ENCODE data around the gene PRPF31. TPM values are rescaled to one million over a fixed set of nuclear protein-coding genes. Genes with fewer than 3 reads are reported as not detected.

Gene PRPF31
- total and polyA plus RNA-seq, 9 of the 15 experiments (the other 6 are each of a cell fraction or from before 2014, with no cell fraction given) = 5.8 to 92.2 (median 69.2) TPM

DNA sequence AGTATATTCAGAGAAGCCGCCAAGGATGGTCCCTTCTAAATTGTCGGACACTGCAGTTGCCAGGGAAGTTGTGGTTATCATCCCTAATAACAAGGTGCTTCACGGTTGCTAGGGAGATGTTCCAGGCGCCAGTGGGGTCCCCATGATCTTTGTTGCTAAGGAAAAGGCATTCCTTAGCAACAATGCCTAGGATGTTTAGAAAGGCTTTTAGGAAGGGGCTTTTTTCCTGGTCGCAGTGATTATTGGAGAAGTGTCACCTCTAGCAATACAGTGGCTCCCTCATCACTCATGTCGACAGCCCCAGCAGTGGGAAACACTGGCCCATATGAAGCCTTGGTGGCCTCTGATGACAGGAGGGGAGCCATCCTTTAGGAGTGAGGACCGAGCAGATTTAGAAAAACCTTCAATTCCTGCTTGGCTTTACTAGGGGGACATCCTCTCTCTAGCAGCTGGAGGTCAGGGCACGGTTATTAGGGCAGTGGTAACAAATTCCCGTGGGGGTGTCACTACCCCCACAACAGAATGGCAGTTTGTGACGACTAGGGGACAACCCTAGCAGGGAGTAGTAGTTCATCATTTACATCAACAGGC, 63.8 kb downstream of the PRPF31 start:
- Histone ChIP-seq H3K27me3 (ENCODE audit: control insufficient read depth in 2 of 2, insufficient read depth in 2 of 2, low read length in 2 of 2) (no peaks in the 10 kb centered on the region), H3K9ac (ENCODE audit: insufficient read depth in 1 of 2, low read depth in 2 of 2, low read length in 2 of 2) (no peak overlapping the region), H3K4me2 (ENCODE audit: insufficient read depth, low read length) (no peak overlapping the region), H4K20me1 (replicated peaks; ENCODE audit: control insufficient read depth, insufficient read depth, low read length) (no peaks in the 10 kb centered on the region; the same call in 1 of the 2 replicates), H3K4me1 (replicated peaks in 1 of 2; ENCODE audit: control insufficient read depth in 2 of 2, insufficient read depth in 2 of 2, low read length in 2 of 2) (peaks cover 0 to 18% of the 10 kb centered on the region in 2 experiments; a peak in 2 of 5 replicates), H3K9me3 (replicated peaks; ENCODE audit: control insufficient read depth, insufficient read depth, low read depth, low read length) (no peaks in the 10 kb centered on the region), H3K4me3 (no peak overlapping the region), H3K36me3 (ENCODE audit: control insufficient read depth, insufficient read depth, low read length) (peaks cover 63% of the 10 kb centered on the region; the same call in 2 of the 3 replicates), H3K9me1 (ENCODE audit: control insufficient read depth, insufficient read depth, low read length) (peaks cover 3% of the 10 kb centered on the region), H3K79me2 (ENCODE audit: control insufficient read depth, insufficient read depth, low read length) (no peaks in the 10 kb centered on the region), H2AFZ (ENCODE audit: low read depth, low read length) (no peak overlapping the region), H3K27ac (ENCODE audit: extremely low read depth, low read depth, low read length) (no peak overlapping the region)
- TF ChIP-seq RFX1 (IDR thresholded peaks at IDR 0.05) = peak; percentile 63
- TF ChIP-seq, protein P1, sequence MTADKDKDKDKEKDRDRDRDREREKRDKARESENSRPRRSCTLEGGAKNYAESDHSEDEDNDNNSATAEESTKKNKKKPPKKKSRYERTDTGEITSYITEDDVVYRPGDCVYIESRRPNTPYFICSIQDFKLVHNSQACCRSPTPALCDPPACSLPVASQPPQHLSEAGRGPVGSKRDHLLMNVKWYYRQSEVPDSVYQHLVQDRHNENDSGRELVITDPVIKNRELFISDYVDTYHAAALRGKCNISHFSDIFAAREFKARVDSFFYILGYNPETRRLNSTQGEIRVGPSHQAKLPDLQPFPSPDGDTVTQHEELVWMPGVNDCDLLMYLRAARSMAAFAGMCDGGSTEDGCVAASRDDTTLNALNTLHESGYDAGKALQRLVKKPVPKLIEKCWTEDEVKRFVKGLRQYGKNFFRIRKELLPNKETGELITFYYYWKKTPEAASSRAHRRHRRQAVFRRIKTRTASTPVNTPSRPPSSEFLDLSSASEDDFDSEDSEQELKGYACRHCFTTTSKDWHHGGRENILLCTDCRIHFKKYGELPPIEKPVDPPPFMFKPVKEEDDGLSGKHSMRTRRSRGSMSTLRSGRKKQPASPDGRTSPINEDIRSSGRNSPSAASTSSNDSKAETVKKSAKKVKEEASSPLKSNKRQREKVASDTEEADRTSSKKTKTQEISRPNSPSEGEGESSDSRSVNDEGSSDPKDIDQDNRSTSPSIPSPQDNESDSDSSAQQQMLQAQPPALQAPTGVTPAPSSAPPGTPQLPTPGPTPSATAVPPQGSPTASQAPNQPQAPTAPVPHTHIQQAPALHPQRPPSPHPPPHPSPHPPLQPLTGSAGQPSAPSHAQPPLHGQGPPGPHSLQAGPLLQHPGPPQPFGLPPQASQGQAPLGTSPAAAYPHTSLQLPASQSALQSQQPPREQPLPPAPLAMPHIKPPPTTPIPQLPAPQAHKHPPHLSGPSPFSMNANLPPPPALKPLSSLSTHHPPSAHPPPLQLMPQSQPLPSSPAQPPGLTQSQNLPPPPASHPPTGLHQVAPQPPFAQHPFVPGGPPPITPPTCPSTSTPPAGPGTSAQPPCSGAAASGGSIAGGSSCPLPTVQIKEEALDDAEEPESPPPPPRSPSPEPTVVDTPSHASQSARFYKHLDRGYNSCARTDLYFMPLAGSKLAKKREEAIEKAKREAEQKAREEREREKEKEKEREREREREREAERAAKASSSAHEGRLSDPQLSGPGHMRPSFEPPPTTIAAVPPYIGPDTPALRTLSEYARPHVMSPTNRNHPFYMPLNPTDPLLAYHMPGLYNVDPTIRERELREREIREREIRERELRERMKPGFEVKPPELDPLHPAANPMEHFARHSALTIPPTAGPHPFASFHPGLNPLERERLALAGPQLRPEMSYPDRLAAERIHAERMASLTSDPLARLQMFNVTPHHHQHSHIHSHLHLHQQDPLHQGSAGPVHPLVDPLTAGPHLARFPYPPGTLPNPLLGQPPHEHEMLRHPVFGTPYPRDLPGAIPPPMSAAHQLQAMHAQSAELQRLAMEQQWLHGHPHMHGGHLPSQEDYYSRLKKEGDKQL (CRISPR knock-in tag; IDR thresholded peaks at IDR 0.05; ENCODE audit: borderline replicate concordance) = no peak
- intact Hi-C loops (cut with micrococcal nuclease) = no loop called here
- DNase-seq (ENCODE audit: extremely low read depth in 1 of 4, low spot score in 3 of 4) (peak in 1 of 4 experiments; percentile 2), ATAC-seq (no peak), FAIRE-seq (no peak)
- in situ Hi-C loops (cut with MboI) = no loop called here
- no TSS peak for BruUV-seq (replicated peaks)
- 88% methylated on average over 10 of the region's 10 CpGs for WGBS (ENCODE audit: insufficient coverage, low coverage, missing lambda C conversion rate)
- ChIA-PET CTCF (ENCODE audit: low intra/inter-chr PET ratio) (no interaction called here), POLR2A (interaction anchor here (0.6 to 1.7 kb wide), 4 partner anchors 10 to 42 kb away, joined by 3 to 10 read pairs (median 6); partner anchors contain the start of genes MBOAT7 and RPS9)
